Esophagus muscularis mucosa (tissue), 3 donors: ENCODE results near the gene MYO7B.

Experiments
- CTCF ChIP-seq, 3 experiments: fragments of 200-600 bp in 2 of 3; fragments of 450-650 bp in 1 of 3; sonication (generic) in 2 of 3; IDR thresholded peaks; one replicate each; pipeline ENCODE4 v1.5.1; 2017 to 2019; ENCODE audit warnings: antibody characterized with exemption in 3 of 3, mild to moderate bottlenecking in 2 of 3, moderate library complexity in 1 of 3
- POLR2AphosphoS5 ChIP-seq, 2 donors: sonication (generic); formaldehyde crosslinking; IDR thresholded peaks; one replicate each; pipeline ENCODE4 v1.6.1; 2017; ENCODE audit warnings: antibody characterized with exemption in 2 of 2

- TF ChIP-seq CTCF (IDR thresholded peaks at IDR 0.05) (no peak), POLR2AphosphoS5 (IDR thresholded peaks at IDR 0.05) (peak in 1 of 2 donors; percentile 26)
Observed at GRCh38 chr2:127672341-127673224, 137.1 kb downstream of the MYO7B start.
